Neural progenitor cell (in vitro differentiated cells): ENCODE data around the gene PCDHB16.
"Not testable (repeated sequence)": the region's sequence is repeated elsewhere in the genome, so short reads cannot be mapped to it uniquely, and the experiment has no call there.

ENCODE experiments used
- EZH2 ChIP-seq: fragments of 200-600 bp; sonication (generic); IDR thresholded peaks from 2 replicates; pipeline ENCODE4 v1.6.1; 2017; ENCODE audit warnings: antibody characterized with exemption, mild to moderate bottlenecking, moderate library complexity
- EZH2phosphoT487 ChIP-seq: fragments of 200-600 bp; sonication (generic); IDR thresholded peaks from 2 replicates; pipeline ENCODE4 v1.6.1; 2017; ENCODE audit warnings: antibody characterized with exemption
- TF ChIP-seq, protein P1 (sequence below): fragments of 200-600 bp; sonication (generic); IDR thresholded peaks from 2 replicates; pipeline ENCODE4 v1.5.1; 2017; ENCODE audit warnings: antibody characterized with exemption, mild to moderate bottlenecking

GRCh38 chr5:141157356-141157755 lies 24.8 kb upstream of the PCDHB16 start:
- TF ChIP-seq, protein P1, sequence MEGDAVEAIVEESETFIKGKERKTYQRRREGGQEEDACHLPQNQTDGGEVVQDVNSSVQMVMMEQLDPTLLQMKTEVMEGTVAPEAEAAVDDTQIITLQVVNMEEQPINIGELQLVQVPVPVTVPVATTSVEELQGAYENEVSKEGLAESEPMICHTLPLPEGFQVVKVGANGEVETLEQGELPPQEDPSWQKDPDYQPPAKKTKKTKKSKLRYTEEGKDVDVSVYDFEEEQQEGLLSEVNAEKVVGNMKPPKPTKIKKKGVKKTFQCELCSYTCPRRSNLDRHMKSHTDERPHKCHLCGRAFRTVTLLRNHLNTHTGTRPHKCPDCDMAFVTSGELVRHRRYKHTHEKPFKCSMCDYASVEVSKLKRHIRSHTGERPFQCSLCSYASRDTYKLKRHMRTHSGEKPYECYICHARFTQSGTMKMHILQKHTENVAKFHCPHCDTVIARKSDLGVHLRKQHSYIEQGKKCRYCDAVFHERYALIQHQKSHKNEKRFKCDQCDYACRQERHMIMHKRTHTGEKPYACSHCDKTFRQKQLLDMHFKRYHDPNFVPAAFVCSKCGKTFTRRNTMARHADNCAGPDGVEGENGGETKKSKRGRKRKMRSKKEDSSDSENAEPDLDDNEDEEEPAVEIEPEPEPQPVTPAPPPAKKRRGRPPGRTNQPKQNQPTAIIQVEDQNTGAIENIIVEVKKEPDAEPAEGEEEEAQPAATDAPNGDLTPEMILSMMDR = not testable (repeated sequence)
- TF ChIP-seq EZH2, EZH2phosphoT487: not testable (repeated sequence)
